Caki2 (cell line): Measurements from ENCODE around the gene HAP1. TPM values are rescaled to one million over a fixed set of nuclear protein-coding genes. Genes with fewer than 3 reads are reported as not detected.
A peak's percentile ranks its signal among the peaks of the same experiment; 100 is the strongest.

Experiments
- DNase-seq: peaks from one replicate; pipeline ENCODE4 v3.0.0-alpha.2; 2015; ENCODE audit warnings: low read depth
- in situ Hi-C: cut with HindIII; loops from 2 replicates; pipeline ENCODE4 v1.10.0; 2016; ENCODE audit warnings: low sequenced_read_pairs, low pct_unique_long_range_greater_than_20kb, mixed read lengths
- total RNA-seq: library from RNA; depleted of rRNA; stranded (reverse); fragments of >200 nt; shearing (Covaris generic); gene quantifications from 2 replicates; pipeline ENCODE4 v1.2.3, GENCODE V29; 2014; ENCODE audit warnings: low replicate concordance

HAP1 gene
- total RNA-seq, 1 experiment from 2014 or later: not detected

GRCh38 chr17:41735744-41736143 is 1.3 kb upstream of the HAP1 start:
- DNase-seq: no peak
- in situ Hi-C loops: no loop called here

DNA sequence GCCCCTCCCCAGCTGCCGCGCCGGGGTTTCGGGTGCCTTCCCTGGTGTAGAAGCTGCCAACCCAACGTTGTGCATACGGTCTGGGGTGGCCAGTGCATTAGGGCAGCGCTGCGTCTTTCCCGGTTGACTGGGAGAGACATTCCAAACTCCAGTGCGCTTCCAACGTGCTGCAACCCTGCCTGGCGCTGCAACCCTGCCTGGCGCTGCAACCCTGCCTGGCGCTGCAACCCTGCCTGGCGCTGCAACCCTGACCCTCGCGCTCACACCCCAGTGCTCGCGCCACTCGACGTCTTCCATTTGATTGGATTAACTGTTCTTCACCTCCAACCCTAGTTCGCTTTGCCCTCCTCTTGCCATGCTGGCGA is 488 bp upstream of the HAP1 start:
- in situ Hi-C loops: no loop called here
- no peak for DNase-seq

DNA sequence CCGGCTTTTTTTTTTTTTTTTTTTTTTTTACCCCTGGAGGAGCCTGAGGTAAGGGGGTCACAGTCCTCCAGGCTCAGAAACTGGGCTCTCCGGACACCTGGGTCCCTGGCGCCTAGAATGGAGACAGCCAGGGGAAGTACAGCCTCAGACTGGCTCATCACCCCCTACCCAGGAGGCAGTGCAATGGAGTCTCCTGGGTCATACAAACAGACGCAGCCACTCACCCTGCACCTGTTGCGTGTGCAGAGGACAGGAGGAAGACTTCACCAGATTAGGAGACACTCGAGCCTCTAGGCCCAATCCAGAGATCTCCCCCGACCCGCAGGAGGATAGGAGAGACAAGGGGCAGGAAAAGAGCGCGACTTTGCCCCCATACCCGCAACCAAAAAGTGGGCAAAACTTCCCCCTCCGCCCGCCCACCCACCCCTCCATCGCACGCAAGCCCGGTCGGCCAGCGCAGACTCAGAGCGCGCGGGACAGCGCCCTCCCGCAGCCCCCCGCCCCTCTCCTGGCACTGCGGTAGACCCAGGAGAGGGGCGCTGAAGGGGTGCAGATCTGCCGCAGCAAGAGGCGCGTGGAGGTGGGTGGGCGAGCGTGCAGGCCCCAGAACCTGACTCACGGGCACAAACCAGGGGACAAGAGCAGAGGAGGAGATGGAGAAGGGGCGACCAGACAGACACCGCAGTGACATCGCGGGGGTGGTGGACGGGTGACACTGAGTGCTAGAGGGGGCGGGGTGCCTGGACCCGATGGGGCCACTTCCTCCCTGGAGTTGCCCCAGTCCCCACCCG is 900 bp downstream of the HAP1 start:
- in situ Hi-C loops: no loop called here
- no peak for DNase-seq

DNA sequence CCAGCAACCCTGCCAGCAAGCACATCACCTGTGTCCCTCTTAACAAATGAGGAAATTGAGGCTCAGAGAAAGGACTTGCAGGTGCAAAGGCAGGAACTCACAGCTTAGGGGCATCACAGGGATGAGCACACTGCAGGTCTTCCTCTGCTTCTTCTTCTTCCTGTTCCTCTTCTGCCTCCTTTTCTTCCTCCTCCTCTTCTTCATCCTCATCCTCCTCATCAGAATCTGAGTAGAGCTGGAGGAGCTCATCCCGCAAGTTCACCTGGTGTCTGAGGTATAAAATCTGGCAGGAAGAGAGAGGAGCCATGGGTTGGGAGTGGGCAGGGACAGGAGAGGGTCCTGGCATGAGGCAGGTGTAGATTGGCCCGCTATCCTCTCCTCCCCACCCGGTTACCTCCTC is 2.6 kb downstream of the HAP1 start:
- in situ Hi-C loops: no loop called here
- DNase-seq: no peak

DNA sequence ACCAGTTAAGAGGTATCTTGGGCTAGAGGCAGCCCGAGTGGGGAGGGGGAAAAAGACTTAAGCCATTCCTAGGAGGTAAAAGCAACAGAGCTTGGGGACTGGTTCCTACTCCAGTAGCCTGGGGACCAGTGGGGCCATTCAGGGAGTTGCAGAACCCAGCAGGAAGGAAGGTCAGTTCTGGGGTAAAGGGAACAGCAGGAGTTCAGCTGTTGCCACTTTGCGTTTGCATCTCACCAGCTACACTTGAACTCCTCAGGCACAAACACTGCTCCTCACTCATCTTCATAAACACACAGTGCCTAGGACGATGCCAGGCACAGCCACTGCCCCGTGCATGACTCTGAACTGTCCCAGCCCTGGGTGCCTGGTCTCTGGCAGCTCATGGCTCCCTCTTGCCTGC is 4.0 kb downstream of the HAP1 start:
- in situ Hi-C loops: no loop called here

GRCh38 chr17:41728056-41728455 is 6.4 kb downstream of the HAP1 start:
- no peak for DNase-seq
- in situ Hi-C loops: no loop called here

More for the DNA sequence above, 4.0 kb downstream of the HAP1 start:
- no peak for DNase-seq

GRCh38 chr17:41725134-41725533 is 9.3 kb downstream of the HAP1 start:
- in situ Hi-C loops: no loop called here
- DNase-seq: no peak

DNA sequence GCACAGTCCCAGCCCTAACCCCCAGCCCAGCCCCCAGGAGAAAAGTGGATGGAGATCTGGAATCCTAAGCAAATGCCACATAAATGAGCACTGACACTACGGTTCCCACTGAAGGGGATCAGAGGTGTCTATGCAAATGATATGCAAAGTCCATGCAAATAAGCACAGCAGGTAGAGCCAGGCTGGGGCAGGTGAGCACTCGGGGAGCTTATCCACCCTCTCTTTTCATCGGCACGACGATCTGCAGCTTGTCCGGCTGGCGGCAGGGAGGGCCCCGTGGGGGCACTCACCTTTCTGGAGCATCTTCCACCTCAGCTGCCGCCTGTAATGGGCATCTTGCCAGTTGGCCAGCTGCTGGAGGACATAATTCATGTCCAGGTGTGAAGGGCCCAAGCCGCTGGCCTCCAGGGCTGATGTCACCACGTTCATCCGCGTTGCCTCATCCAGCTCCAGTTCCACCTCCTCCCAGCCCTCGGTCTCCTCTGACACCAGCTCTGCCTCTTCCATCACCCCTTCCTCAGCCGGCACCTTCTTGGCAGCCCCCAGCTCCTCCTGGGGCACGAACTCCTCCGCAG is 9.9 kb downstream of the HAP1 start:
- DNase-seq: no peak
- in situ Hi-C loops: loop anchor here (25.0 kb wide), 2 partner anchors 88 to 263 kb away; partner anchors contain the start of genes FKBP10 and P3H4

- in situ Hi-C loops: loop anchor here (25.0 kb wide), 2 partner anchors 88 to 263 kb away; partner anchors contain the start of genes FKBP10 and P3H4
- no peak for DNase-seq
Observed at GRCh38 chr17:41723801-41724475, 10.5 kb downstream of the HAP1 start.

- in situ Hi-C loops: loop anchor here (25.0 kb wide), 2 partner anchors 90 to 265 kb away; partner anchors contain the start of genes FKBP10 and P3H4
- DNase-seq: no peak
Observed at GRCh38 chr17:41722231-41722630, 12.2 kb downstream of the HAP1 start.

GRCh38 chr17:41718287-41718645 is 16.2 kb downstream of the HAP1 start:
- in situ Hi-C loops: loop anchor here (25.0 kb wide), 2 partner anchors 94 to 269 kb away; partner anchors contain the start of genes FKBP10 and P3H4
- no peak for DNase-seq

- in situ Hi-C loops: loop anchor here (25.0 kb wide), 2 partner anchors 95 to 270 kb away; partner anchors contain the start of genes FKBP10 and P3H4
- peak; percentile 56 for DNase-seq
Observed at GRCh38 chr17:41717408-41718286, 16.8 kb downstream of the HAP1 start.

DNA sequence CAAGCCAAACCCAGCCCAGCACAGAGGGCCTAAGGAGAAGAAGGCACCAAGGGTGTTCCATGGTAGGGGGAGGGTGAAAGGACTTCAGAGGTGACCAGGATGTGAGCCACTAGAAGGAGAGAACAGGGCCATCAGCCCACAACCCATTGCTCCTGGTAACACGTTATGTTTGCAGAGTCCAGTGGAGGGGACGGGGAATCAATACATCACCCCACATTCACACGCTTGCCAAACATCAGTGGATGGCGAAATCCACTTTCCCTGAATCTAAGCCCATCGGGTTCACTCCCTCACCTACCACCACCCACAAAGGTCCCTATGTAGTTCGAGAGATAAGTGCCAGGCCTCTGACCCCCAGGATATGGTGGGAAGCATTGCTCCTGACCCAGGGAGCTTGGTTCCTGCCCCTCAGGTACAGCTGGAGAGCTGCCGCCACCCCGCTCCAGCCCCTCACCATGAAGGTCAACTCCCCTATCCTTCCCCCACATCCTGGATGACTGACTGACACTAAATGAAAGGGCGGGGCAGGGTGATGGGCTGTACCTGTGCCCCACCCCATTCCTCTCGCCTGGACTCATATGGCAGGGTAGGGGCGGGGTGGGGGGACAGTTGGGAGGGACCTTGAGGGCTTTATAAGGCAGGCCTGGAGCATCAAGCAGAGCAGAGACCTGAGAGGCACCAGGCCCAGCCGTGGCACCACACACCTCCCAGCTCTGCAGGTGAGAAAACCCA is 22.6 kb downstream of the HAP1 start, which contains the start of gene GAST:
Gene GAST (plus strand): TSS at position 663 of the 732 bp plus-strand sequence. CDS start 3,106 bp downstream, outside the sequence.
- in situ Hi-C loops: loop anchor here (25.0 kb wide), 2 partner anchors 100 to 275 kb away; partner anchors contain the start of genes FKBP10 and P3H4
- no peak for DNase-seq

DNA sequence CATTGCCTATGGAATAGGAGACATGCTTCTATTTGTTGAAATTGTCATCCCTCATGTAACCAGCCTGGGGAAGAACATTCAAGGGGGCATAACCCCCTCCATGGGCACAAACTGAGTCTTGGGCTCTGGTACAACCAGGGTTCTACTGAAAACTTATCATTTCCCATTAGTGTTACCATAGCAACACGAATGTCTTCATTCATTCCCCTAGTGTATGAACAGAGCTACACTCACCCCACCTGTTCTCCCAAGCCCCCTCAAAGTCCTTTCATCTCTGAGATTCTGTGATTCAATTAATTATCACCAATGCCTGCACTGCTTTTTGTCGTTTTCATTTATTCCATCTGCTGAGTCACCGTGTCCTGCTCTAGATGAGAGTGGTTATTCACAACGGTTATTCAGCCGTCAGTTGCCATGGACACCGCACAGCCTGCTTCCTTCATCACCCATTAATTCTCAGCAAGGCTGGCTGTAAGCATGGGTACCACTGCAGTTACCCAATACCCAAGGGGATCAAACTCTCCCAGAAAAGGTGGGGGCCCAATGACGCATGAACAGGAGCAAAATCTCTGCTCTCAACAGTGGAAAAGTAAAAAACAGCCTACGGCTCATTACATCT is 23.9 kb downstream of the HAP1 start:
- peak; percentile 83 for DNase-seq
- in situ Hi-C loops: loop anchor here (25.0 kb wide), 2 partner anchors 102 to 277 kb away; partner anchors contain the start of genes FKBP10 and P3H4

GRCh38 chr17:41707803-41708669 is 26.4 kb downstream of the HAP1 start:
- in situ Hi-C loops: loop anchor here (25.0 kb wide), 2 partner anchors 104 to 279 kb away; partner anchors contain the start of genes FKBP10 and P3H4
- no peak for DNase-seq
